Astrocyte of the cerebellum (primary cell): Measurements from ENCODE around the gene HAUS7.

Source experiments
- DNase-seq: peaks from one replicate; pipeline ENCODE4 v3.0.0-alpha.2; 2011; ENCODE audit warnings: low read depth
- H3K4me3 ChIP-seq: 2 replicates; pipeline ENCODE4 v1.5.1; 2011; ENCODE audit warnings: mild to moderate bottlenecking, low read depth, low read length, moderate library complexity
- CTCF ChIP-seq: IDR thresholded peaks from 2 replicates; pipeline ENCODE4 v1.5.1; 2012; ENCODE audit warnings: low read length, low read depth, moderate library complexity, mild to moderate bottlenecking; ENCODE audit errors: missing control alignments
- in situ Hi-C: cut with HindIII; loops from 2 replicates; pipeline ENCODE4 v1.10.0; 2017; ENCODE audit warnings: low sequenced_read_pairs

The HAUS7 gene

DNA sequence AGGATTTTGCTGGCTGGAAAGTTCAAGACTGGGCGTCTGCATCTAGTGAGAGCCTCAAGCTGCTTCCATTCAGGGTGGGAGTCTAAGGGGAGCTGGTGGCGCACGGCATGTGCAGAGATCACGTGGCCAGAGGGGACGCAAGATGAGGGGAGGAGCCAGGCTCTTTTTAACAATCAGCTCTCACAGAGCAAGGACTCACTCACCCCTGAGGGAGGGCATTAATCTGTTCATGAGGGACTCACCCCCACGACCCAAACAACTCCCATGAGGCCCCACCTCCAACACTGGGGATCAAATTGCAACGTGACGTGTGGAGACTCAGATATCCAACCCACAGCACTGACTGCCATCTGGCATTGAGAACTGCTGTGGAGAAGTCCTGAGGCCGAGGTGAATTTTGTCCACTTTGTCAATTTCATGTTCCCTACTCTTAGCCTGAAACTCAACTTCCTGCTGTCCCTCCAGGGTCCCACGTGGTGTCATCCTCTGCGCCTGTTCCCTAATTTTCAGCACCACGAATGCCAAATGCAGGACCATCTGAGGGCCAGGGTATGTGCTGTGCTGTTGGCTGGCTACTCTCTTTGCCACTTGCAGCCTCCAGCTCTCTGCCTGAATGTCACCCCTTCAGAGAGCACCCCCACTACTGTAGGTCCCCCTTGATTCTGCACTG, 53.5 kb downstream of the HAUS7 start:
- no peak for TF ChIP-seq CTCF
- in situ Hi-C loops: no loop called here
- no peak overlapping the region for H3K4me3 ChIP-seq
- DNase-seq: no peak

GRCh38 chrX:153414856-153415510, 55.4 kb downstream of the HAUS7 start:
- in situ Hi-C loops: no loop called here
- TF ChIP-seq CTCF: no peak
- H3K4me3 ChIP-seq: no peak overlapping the region
- no peak for DNase-seq

DNA sequence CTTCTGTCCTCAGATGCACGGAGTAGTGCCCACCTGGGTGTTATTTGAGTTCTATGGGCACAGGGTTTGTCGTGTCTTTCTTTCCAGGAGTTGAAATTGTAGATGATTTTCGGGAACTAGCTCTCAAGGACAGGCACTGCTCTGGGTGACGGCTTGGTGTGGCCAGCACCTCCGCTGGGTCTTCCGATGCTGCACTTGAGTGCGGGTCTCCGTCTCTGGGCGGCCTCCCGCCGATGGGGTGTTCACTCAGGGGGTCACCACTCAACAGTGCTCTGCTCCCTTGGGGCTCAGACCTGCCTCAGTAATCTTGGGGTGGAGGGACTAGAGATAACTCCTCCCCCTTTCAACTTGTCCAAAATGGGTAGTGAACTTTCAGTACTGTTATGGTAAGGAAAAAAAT, 56.6 kb downstream of the HAUS7 start:
- in situ Hi-C loops: no loop called here
- TF ChIP-seq CTCF: no peak
- no peak for DNase-seq
- H3K4me3 ChIP-seq: no peak overlapping the region

GRCh38 chrX:153412746-153413720, 57.3 kb downstream of the HAUS7 start:
- no peak for DNase-seq
- H3K4me3 ChIP-seq: no peak overlapping the region
- in situ Hi-C loops: no loop called here
- peak; percentile 12 for TF ChIP-seq CTCF

DNA sequence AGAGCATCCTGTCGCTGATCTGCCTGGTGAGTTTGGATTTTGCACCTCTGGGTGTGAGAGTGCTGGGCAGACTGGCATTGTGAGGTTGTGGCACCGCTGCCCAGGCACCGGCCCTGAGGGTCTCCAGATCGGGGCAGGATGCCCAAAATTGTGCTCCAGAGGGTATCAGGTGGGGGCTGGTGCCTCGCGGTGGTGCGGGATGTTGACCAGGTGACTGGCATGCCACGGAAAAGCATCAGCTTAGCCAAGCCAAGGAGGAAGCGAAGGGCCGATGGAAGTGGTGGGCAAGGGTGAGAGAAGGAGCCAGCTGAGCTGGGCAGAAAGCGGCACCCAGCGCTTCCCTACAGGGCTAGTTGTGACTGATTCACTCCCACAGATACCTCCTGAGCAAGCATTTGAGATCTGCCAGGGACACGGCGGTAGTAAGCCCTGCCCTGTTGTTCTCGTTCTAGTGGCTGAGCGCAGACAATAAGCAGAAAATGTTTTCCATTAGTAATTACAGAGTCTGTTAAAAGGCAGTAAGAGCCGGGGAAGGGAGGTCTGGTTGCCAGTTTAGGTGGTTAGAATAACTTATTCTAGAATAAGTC, 58.3 kb downstream of the HAUS7 start:
- no peak for DNase-seq
- in situ Hi-C loops: no loop called here
- TF ChIP-seq CTCF: no peak
- peak overlapping the region; percentile 33 for H3K4me3 ChIP-seq

- in situ Hi-C loops: no loop called here
- peak within 1 kb of the TSS; percentile 33 for H3K4me3 ChIP-seq
- no peak for DNase-seq
- no peak for TF ChIP-seq CTCF
Observed at GRCh38 chrX:153411255-153411987, 59.0 kb downstream of the HAUS7 start, which contains the start of gene ZFP92. TSS of gene ZFP92 (plus strand) at chrX:153411472. CDS start at chrX:153418323, 6,851 bp downstream.
